HG02623 (cell line): Measurements from ENCODE around the gene SMOC1.

Source experiments
- ATAC-seq: cut with Tn5 transposase; IDR thresholded peaks from one replicate; pipeline ENCODE4 v1.9.1; 2021; ENCODE audit warnings: moderate library complexity; ENCODE audit not compliant: unreplicated experiment

SMOC1 gene

GRCh38 chr14:69937367-69938081 lies 58.3 kb downstream of the SMOC1 start:
- no peak for ATAC-seq

- no peak for ATAC-seq
These were observed 59.5 kb downstream of the SMOC1 start for GRCh38 chr14:69938751-69939150.

GRCh38 chr14:69941768-69942742 lies 62.8 kb downstream of the SMOC1 start:
- no peak for ATAC-seq

DNA sequence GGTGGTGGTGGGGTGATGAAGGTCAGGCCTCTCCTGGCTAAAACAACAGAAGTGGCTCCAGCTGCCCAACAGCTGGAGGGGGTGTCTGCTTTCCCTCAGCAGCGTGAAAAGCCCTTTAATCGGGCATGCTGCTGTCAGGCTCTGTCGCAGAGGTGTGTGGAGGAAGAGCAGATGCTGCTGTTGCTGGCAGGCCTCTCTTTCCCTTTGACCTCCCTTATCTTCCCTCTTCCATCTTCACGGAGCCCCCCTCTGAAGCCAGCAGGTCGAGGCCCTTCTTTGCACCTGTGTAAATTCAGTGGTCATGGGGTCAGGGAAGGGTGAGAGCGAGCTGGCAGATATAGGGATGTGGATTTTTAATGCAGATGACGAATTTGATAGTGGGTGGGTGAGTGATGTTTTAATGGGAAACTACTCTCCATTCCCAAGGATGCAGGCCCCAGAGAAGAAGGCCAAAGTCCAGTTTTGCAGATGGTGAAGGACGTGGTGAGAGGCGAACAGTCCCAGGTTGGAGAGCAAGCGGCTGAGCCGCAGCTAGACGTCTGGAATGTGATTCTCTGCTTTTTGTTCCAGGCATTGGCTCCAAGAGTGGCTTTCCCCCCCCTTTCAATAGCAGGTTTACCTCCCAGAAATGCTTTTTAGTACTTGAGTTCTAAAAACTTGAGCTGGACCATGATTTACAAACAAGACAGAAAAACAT lies 64.0 kb downstream of the SMOC1 start:
- ATAC-seq: no peak

GRCh38 chr14:69945347-69945746 lies 66.1 kb downstream of the SMOC1 start:
- ATAC-seq: no peak

DNA sequence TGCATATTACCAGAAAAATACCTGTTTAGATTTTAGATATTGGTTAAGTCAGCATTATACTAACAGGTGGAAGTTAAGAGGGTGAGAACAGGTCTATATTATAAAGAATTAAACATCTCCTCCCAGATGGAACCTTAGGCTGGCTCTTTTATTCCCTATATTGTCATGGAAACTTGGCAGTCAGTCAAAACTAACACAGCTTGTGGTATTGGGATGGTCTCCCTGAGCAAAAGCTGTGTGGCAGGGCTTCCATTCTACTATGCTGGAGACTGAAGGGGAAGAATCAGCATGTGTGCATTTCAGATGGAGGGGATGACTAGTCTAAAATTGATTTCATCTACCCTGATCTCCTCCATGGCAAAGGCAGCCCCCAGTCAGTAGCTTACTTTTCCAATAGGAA lies 66.7 kb downstream of the SMOC1 start:
- ATAC-seq: no peak

DNA sequence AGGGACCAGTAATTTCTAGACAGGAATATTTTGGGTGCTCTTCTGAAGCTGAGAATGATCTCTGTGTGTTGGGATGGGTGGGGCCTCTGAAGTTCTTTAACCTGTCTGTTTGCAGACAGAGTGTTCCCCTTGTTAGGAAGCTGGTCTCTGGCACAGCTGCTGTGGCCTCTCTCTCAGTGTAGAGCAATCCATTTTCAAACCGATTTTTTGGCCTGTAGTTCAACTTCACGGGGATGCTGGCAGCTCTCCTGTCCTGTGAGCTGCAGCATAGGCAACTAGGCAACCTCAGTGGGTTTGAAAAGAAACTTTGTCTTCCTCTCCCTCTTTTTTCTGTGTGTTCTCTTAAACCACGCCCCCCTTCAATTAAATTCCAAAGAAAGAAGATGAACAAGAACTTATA lies 69.1 kb downstream of the SMOC1 start:
- no peak for ATAC-seq

DNA sequence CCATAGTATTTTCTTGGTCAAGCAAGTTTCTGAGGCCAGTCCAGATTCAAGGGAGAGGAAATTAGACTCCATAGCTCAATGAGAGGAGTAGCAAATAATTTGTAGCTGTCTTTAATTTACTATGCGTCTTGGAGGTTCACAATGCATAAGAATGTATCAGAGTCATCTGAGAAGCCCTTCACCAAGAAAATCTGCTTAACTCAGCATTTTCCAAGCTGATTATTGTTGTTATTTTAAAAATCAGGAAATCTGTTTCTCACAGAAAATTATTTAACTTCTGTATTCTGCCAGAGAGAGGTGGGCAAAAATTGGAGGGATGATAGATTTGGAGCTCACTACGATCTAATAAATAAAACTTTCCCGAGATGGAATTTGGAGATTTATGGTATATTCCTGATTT lies 72.0 kb downstream of the SMOC1 start:
- no peak for ATAC-seq

- no peak for ATAC-seq
These were observed 72.7 kb downstream of the SMOC1 start for GRCh38 chr14:69951935-69952334.

- no peak for ATAC-seq
These were observed 74.2 kb downstream of the SMOC1 start for GRCh38 chr14:69953266-69953915.

DNA sequence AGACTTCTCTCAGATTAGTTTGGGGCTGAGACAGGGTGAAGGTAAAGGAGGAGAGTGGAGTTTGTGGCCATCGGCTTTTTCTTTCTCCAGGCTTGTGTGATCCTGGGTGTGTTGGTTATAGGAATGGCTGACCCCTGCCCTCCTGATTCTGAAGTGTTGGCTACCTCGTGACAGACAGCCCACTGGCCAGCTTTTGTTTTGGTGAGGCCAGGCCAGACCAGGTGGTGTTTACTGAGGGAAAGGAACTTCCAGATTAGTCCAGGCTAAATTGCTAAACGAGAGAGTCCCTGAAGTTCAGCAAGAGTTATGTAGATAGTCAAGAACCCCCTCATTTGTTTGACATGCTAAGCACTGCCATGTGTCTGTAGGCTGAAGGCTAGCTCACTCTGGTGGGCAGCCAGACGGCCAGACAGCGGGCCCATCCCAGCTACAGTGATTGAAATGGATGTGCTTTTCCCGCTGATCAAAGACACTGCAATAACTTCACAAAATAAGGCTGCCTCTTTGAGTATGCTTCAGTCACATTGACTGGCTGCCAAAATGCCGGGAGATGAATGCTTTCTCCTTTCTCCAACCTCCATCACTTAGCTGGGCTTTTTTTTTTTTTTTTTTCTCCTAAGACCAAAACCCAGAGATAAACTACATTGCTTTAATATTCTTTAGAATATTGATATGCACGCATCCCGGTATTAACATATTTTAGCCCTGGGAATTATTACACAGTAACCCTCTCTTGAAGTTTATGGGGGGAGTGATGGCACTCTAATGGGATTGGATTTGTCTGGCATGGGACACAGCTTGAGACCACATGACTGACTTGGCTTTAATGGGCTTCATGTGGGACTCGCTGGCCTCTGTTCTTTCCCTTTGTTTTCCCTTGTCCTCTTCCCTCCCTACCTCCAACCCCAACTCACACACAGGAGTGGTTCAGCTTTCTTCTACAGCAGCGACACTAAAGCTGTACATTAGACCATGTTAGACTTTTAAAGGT lies 76.9 kb downstream of the SMOC1 start:
- no peak for ATAC-seq

DNA sequence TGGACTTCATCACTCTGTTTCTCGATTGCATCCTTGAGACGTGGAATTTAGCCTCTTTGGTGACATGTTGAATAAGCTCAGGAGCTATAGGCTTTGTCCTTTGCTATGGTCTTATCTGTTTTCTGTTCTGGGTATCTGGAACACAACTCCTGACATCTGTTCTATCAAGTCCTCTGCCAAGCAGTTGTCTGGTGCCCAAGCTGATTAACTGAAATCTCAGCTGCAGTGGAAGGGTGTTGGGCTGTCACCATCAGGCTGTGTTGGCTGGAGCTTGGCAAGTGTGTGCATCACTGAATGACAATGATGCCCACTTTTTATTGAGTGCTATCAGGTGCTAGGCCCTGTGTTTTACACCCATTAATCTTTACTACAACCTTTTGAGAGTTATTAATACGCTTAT lies 77.8 kb downstream of the SMOC1 start:
- no peak for ATAC-seq

- ATAC-seq: no peak
These were observed 78.8 kb downstream of the SMOC1 start for GRCh38 chr14:69957986-69958385.

- no peak for ATAC-seq
These were observed 79.9 kb downstream of the SMOC1 start for GRCh38 chr14:69959136-69959535.

DNA sequence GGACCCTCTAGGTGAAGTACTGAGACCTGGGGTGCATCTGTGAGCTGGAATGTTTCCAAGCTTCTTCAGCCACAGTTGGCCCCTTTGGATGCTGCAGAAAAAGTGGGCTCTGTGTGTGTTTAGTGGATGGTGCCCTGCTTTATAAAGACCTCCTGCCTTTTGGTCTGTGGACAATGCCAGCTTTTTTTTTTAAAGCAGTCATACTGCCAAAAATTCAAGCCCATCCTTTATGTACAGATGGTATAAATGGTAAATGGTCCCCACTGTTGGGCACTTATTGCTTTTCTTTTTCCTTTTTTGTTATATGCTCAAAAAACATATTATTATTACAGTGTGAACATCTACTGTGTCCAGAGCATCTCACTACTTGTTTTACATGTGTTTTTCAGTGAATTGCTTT lies 81.1 kb downstream of the SMOC1 start:
- ATAC-seq: no peak

DNA sequence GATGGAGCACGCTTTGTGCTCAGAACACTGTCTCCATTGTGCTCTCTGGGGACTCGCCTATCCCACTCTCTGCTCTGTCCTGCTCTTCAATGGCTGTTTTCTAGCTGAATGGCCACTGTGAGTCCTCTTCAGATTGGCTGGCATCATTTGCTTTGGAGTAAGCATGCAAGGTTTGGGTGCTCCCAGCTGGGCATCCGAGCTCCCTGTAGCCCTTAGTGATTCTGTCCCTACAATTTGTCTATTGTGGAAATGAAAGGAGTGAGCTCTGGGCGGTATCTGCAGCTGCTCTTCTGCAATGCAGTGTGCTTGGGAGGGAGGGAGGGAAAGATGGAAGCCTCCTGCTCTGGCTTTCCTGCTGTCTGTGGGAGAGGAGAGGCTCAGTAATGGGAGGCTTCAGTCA lies 84.8 kb downstream of the SMOC1 start:
- ATAC-seq: no peak

GRCh38 chr14:69964841-69965240 lies 85.6 kb downstream of the SMOC1 start:
- ATAC-seq: no peak

GRCh38 chr14:69968132-69968531 lies 88.9 kb downstream of the SMOC1 start:
- no peak for ATAC-seq

GRCh38 chr14:69968681-69969080 lies 89.5 kb downstream of the SMOC1 start:
- no peak for ATAC-seq

- ATAC-seq: no peak
These were observed 93.5 kb downstream of the SMOC1 start for GRCh38 chr14:69972755-69973154.
